Body of pancreas (tissue), 4 donors: ENCODE data around the gene SORCS2.

Source experiments
- POLR2A ChIP-seq, 3 donors: fragments of 450-650 bp; IDR thresholded peaks; one replicate each; pipeline ENCODE4 v1.6.1; 2016; ENCODE audit warnings: antibody characterized with exemption in 3 of 3, mild to moderate bottlenecking in 2 of 3
- TF ChIP-seq, protein P1 (sequence below), 7 experiments: fragments of 450-650 bp in 4 of 7; fragments of 200-600 bp in 3 of 7; sonication (generic) in 3 of 7; IDR thresholded peaks; one replicate each; pipeline ENCODE4 v1.5.1; 2016 to 2019; ENCODE audit warnings: antibody characterized with exemption in 7 of 7

- TF ChIP-seq, protein P1, sequence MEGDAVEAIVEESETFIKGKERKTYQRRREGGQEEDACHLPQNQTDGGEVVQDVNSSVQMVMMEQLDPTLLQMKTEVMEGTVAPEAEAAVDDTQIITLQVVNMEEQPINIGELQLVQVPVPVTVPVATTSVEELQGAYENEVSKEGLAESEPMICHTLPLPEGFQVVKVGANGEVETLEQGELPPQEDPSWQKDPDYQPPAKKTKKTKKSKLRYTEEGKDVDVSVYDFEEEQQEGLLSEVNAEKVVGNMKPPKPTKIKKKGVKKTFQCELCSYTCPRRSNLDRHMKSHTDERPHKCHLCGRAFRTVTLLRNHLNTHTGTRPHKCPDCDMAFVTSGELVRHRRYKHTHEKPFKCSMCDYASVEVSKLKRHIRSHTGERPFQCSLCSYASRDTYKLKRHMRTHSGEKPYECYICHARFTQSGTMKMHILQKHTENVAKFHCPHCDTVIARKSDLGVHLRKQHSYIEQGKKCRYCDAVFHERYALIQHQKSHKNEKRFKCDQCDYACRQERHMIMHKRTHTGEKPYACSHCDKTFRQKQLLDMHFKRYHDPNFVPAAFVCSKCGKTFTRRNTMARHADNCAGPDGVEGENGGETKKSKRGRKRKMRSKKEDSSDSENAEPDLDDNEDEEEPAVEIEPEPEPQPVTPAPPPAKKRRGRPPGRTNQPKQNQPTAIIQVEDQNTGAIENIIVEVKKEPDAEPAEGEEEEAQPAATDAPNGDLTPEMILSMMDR (IDR thresholded peaks at IDR 0.05): no peak
- TF ChIP-seq POLR2A (IDR thresholded peaks at IDR 0.05): no peak
These were observed 230.0 kb downstream of the SORCS2 start for GRCh38 chr4:7422151-7422897.
